Measurements from ENCODE around the gene SUPT3H.

The SUPT3H gene

GRCh38 chr6:45394586-45395095 is 16.9 kb upstream of the SUPT3H start:
- no peak for DNase-seq

DNA sequence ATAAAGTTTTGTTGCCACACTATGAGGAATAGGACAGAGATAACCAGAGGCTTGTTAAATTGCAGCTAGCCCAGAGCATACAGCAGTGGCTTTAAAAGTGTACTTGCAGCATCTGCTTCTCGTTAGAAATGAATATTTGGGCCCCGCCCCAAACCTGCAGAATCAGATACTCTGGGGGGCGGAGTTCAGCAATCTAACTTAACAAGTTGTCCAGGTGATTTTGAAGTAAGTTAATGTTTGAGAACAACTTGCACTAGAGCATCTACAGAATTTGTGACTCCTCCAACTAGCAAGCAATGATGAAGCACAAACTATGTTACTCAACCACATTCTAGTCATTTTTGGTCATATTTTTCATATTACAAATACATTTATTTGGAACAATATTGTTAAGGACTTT is 10.6 kb upstream of the SUPT3H start:
- DNase-seq, result no peak

DNA sequence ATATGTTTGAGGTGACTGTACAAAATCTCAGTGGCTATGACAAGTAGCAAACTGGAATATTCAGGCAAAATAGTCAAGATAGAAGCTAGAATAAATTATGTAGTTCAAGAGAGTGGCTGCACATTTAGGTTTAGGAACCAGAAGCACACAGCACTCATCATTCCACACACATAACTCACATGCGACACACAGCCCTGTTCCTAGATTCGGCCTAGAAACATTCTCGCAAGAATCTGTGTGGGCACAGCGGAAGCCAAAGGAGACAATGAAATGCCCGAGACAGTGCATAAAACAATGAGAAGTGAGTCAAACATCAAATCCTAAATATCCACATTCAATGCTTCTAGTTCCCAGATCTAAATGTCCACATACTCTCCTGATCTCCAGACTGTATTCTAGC is 9.5 kb upstream of the SUPT3H start:
- DNase-seq, result no peak

DNA sequence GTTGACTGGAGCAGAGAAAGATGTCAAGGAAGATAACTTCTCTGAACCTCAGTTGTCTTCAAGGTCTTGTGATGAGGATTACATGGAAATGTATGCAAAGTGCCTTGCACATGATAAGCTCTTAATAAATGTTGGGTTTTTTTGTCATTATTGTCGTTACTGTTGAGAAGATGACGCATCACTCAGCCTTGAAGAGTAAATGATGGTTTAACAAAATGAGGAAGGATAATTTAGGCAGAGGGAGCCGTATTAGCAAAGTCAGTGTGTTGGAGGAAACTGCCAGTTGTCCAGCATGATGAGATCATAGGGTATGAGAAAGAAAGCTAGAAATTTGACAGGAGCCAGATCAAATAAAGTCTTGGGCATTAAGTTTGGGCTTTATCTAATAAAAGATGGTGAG is 8.8 kb upstream of the SUPT3H start:
- DNase-seq, result no peak

- DNase-seq, result no peak
Measured at GRCh38 chr6:45382391-45382790, 4.7 kb upstream of the SUPT3H start.

DNA sequence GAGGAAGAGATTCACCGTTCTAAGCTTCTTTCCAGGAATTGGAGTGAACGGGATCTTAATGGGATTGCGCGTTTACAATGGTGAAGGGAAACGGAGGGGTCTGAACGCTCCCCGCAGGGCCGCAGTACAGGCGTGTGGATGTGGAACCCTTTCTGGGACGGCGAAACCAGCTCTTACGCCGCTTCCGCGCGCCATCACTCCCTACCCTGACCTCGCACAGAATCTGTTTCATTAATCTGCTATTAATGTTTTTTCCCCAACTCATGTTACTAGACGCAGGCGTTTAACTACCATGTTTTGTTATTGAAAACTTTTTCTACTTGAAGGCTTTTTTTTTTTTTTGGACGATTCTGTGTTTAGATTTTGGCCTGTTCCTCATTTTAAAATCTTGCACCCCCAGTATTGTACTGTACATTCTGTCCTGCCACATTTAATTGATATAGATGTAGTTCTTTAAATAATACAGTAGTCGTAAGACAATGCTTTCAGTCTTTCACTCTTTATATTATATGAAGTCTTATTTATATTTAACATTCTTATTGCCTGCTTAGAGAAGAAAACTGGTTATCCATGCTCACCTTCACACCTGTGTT is 696 bp upstream of the SUPT3H start:
- peak in 17 of 58 donors; percentile 6 to 69 (median 48) for DNase-seq

DNA sequence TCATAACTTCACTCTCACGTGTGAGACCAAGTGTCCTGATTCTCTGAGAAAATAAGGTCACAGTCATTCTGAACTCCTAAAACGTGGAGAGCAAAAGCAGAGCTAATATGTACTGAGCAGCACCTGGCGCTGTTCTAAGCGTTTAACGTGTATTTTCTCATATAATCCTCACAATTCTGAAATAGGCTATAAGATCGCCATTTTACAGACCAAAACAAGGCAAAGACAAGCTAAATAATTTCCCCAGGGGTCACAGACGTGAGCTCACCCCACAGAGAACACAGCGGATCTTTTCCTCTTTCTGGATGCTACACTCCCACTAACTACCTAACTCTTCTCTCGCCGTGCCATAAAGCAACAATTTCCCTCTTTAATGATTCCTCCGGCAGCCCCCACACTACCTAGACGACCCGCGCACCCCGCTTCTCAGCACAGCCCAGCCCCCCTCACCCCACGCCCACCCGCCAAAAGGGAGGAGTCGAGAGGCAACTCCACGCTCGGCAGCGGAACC is 636 bp downstream of the SUPT3H start:
- peak in 3 of 58 donors; percentile 44 to 59 (median 45) for DNase-seq

DNA sequence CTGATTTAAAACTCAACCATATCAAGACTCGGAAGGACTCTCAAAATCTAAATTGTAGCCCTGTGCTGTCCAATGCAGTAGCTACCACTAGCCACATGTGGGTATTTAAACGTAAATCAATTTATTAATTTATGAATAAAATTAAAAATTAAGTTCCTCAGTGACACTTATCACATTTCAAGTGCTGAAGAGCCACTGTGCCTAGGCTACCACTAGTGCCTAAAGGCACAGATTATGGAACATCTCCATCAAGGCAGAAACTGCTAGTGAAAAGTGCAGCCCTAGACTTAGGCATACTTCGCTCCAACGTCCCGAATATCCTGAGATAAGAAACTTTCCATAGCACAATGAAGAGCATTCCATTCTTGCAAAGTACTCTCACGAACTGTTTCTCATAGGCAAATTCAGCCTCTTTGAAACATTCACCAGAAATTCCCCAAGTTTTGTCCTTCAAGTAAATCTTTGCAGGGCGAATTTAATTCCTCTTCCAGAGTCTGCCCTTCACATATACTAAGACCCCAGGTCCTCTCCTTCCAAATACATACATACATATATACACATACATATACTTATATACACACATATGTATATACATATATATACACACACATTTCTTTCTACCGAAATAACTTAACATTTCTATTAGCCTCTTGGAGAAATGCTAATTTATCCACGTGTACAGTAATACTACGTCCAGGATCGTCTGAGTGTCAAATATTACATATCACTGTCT is 1.3 kb downstream of the SUPT3H start:
- DNase-seq, result no peak

- no peak for DNase-seq
Measured at GRCh38 chr6:45375449-45375848, 2.3 kb downstream of the SUPT3H start.

DNA sequence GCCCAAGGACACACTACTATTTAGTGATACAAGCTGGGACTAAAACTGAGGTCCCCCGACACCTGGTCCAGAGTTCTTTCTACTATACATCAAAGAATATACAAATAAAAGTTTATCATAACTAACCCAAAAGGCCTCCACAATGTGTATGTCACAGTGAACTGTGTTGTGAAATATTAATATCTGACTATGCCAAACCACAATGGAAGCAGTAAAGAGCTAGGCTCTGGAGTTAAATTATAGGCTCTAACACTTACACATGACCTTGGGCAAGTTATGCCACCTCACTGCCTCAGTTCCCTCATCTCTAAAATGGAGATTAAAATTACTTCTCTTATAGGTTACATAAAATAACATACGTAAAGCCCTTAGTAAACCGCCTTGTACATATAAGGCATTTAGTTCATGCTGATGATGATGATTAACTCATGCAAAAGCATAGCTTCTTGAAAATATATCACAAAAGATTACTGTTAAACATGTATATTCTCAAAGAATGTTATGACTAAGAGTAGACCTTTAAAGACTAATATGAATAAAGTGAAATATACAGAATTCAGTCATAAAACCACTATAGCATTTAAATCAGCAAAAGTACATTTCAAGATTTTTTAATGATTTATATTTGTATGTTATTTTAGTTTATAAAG is 5.7 kb downstream of the SUPT3H start:
- no peak for DNase-seq

- DNase-seq, result no peak
Measured at GRCh38 chr6:45369870-45370269, 7.9 kb downstream of the SUPT3H start.

GRCh38 chr6:45367999-45368398 is 9.7 kb downstream of the SUPT3H start:
- DNase-seq, result no peak

DNA sequence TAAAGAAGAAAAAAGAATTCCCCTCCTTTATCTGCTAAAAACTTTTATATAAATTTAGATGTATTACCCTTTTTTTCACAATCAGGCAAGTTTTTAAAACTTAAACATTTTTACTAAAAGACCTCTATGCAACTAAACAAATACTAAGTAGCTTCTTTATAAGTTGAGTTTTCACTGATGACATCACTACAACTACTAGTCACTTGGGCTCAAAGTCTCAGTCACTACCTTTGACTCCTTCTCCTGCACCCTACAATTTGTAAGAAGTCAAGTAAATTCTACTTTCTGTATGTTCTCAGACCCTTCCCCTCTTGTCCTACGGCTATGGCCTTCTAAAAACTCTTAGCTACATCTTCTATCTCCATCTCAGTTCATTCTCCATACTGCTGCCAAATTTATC is 11.2 kb downstream of the SUPT3H start:
- DNase-seq, result no peak

GRCh38 chr6:45365036-45365435 is 12.7 kb downstream of the SUPT3H start:
- no peak for DNase-seq

DNA sequence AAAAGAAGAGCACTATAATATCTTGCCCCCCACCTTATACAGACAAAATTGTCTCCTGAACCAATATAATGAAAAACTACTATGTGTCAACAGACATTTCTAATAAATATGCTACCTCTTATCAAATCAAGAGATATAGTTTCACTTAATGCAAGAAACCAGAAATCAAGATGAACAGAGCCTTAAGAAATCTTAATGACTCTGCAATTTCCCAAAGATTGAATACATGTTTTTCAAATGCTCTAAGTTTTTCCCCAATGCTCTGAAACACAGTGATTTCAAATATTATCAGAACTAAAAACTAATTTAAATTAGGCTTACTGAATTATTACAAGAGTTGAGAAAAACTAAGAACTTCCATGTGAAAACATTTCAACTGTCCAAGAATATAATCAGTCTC is 13.3 kb downstream of the SUPT3H start:
- DNase-seq, result no peak

DNA sequence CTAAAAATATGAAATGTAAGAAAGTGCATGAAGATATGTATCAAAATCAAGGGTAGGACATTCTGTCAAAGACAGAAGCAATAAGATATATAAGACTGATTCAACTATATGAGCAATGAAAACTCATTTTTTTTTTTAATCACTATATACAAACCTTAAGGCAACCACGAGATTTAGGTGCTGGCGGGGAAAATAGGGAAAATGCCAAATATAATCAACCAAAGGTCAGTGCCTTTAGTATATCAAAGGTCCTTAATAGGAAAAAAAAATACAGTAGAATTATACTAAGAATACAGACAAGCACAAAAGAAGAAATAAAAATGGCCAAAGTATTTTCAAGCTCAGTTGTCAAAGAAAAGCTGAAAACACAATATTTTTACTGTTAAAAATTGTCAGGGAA is 24.1 kb downstream of the SUPT3H start:
- DNase-seq, result no peak

DNA sequence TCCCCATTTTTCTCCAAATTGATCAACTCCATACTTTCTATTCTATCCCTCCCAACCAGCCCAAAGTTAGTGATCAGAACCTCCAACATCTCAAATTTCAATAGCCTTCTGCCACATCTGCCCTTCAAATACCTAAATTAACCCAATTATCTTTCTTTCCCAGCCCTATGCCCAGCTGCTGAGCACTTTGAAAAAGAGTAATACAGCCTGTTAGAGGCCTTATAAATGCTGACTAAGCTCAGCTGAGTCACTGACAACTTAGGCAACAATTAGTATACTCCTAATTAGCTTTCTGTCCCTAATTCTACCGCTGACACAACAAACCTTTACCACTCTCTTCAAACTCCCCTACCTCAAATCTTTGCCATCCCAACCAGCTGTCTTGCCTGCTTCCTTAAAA is 26.1 kb downstream of the SUPT3H start:
- no peak for DNase-seq

DNA sequence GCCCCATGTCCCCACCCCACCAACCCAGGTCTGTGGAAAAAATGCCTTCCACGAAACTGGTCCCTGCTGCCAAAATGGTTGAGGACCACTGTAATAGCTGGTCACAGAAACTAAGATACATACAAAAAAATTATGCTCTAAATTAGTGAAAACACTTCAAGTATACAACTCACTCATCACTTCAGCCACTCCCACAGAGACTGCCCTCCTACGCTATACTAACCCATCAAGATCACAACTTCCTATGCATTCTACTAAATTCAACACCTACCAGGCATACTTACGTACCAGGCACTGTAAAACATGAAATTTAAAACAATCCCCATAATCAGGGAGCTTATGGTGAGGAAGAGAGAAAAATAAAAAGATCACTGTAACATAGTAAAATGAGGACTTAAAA is 26.7 kb downstream of the SUPT3H start:
- no peak for DNase-seq

- DNase-seq, result no peak
Measured at GRCh38 chr6:45350186-45350710, 27.5 kb downstream of the SUPT3H start.

- DNase-seq, result no peak
Measured at GRCh38 chr6:45344900-45345299, 32.8 kb downstream of the SUPT3H start.

DNA sequence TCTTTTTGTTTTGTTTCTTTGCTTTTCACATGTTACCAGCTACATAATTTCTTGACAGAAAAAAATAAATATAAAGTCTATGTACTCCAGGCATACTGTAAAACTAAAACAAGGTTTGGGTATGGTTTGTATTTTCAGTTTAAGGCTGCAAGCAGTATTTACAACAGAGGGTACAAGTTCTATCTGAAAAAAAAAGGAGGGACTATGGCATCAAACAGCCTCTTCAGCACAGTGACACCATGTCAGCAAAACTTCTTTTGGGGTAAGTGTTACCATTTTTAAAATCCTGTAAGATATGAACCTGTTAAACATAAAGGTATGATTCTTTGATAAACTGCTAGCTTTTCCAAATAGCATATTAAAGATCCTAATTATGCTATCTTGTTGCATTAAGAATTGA is 49.2 kb downstream of the SUPT3H start:
- no peak for DNase-seq

GRCh38 chr6:45327956-45328522 is 49.7 kb downstream of the SUPT3H start, which contains the start of gene RUNX2:
TSS of gene RUNX2 (plus strand) at chr6:45328330. CDS start at chr6:45328727, 397 bp downstream.
- DNase-seq, result no peak

All from anterior cingulate cortex (tissue), 58 donors.